MM.1S (cell line): ENCODE data around the gene NPEPL1.
"Not testable (repeated sequence)": the region's sequence is repeated elsewhere in the genome, so short reads cannot be mapped to it uniquely, and the experiment has no call there.

Experiments used
- DNase-seq: peaks from one replicate; pipeline ENCODE4 v3.0.0-alpha.2; 2015
- H2AFZ ChIP-seq: fragments of 300-600 bp; sonication (generic); 2 replicates; pipeline ENCODE4 v1.6.0; 2016; ENCODE audit warnings: antibody characterized with exemption, low read length
- H3F3A ChIP-seq: fragments of 300-600 bp; sonication (generic); 2 replicates; pipeline ENCODE4 v1.6.1; 2016; ENCODE audit warnings: mild to moderate bottlenecking, antibody characterized with exemption, low read length, moderate library complexity, mixed read lengths; ENCODE audit not compliant: insufficient read depth
- H3K27ac ChIP-seq: fragments of 300-600 bp; sonication (generic); 2 replicates; pipeline ENCODE4 v1.5.1; 2016; ENCODE audit warnings: mild to moderate bottlenecking, low read length
- H3K27me3 ChIP-seq: fragments of 300-600 bp; sonication (generic); replicated peaks from 2 replicates; pipeline ENCODE4 v1.6.0; 2016; ENCODE audit warnings: low read length; ENCODE audit not compliant: insufficient read depth
- H3K36me3 ChIP-seq: fragments of 300-600 bp; sonication (generic); replicated peaks from 2 replicates; pipeline ENCODE4 v1.6.1; 2016; ENCODE audit warnings: mild to moderate bottlenecking, low read length, mixed read lengths; ENCODE audit not compliant: insufficient read depth
- H3K4me1 ChIP-seq: fragments of 300-600 bp; sonication (generic); 2 replicates; pipeline ENCODE4 v1.6.1; 2016; ENCODE audit warnings: low read length, mixed read lengths
- H3K4me2 ChIP-seq: fragments of 300-600 bp; sonication (generic); 2 replicates; pipeline ENCODE4 v1.6.0; 2016; ENCODE audit warnings: low read depth, low read length
- H3K4me3 ChIP-seq: fragments of 300-600 bp; sonication (generic); 2 replicates; pipeline ENCODE4 v1.5.1; 2016; ENCODE audit warnings: low read length, mixed read lengths
- H3K79me2 ChIP-seq: fragments of 300-600 bp; sonication (generic); 2 replicates; pipeline ENCODE4 v1.6.1; 2016; ENCODE audit warnings: mixed run types, low read length, mixed read lengths
- H3K9ac ChIP-seq: fragments of 300-600 bp; sonication (generic); 2 replicates; pipeline ENCODE4 v1.6.1; 2016; ENCODE audit warnings: low read length, mixed read lengths
- H3K9me2 ChIP-seq: fragments of 300-600 bp; sonication (generic); replicated peaks from 2 replicates; pipeline ENCODE4 v1.6.1; 2016; ENCODE audit warnings: mild to moderate bottlenecking, low read length, mixed read lengths; ENCODE audit not compliant: insufficient read depth
- H3K9me3 ChIP-seq: fragments of 300-600 bp; sonication (generic); replicated peaks from 2 replicates; pipeline ENCODE4 v1.6.1; 2016; ENCODE audit warnings: mild to moderate bottlenecking, low read length, mixed read lengths; ENCODE audit not compliant: insufficient read depth
- H4K20me1 ChIP-seq: fragments of 300-600 bp; sonication (generic); 2 replicates; pipeline ENCODE4 v1.6.1; 2016; ENCODE audit warnings: mild to moderate bottlenecking, low read length, moderate library complexity, mixed read lengths; ENCODE audit not compliant: insufficient read depth
- CTCF ChIP-seq: fragments of 300-600 bp; sonication (generic); IDR thresholded peaks from 2 replicates; pipeline ENCODE4 v1.5.1; 2016; ENCODE audit warnings: antibody characterized with exemption, low read length, mixed read lengths
- EZH2 ChIP-seq: fragments of 300-600 bp; sonication (generic); optimal IDR thresholded peaks from 2 replicates; pipeline ENCODE3; 2017; ENCODE audit warnings: low read depth, mild to moderate bottlenecking, antibody characterized with exemption, low read length, mixed read lengths
- EZH2phosphoT487 ChIP-seq: fragments of 300-600 bp; sonication (generic); IDR thresholded peaks from 2 replicates; pipeline ENCODE4 v1.6.1; 2018; ENCODE audit warnings: antibody characterized with exemption, low read length

The NPEPL1 gene

GRCh38 chr20:58747211-58747610 lies 54.6 kb downstream of the NPEPL1 start:
- Histone ChIP-seq H3K36me3 (no peaks in the 10 kb centered on the region), H3K4me1 (no peaks in the 10 kb centered on the region), H3K4me3 (no peak overlapping the region), H2AFZ (no peak overlapping the region), H3K79me2 (no peaks in the 10 kb centered on the region), H3K9me3 (no peaks in the 10 kb centered on the region), H3F3A (no peaks in the 10 kb centered on the region), H3K9me2 (no peaks in the 10 kb centered on the region), H3K27me3 (peaks cover 86% of the 10 kb centered on the region), H4K20me1 (no peaks in the 10 kb centered on the region), H3K27ac (no peak overlapping the region), H3K4me2 (no peak overlapping the region), H3K9ac (no peak overlapping the region)
- no peak for DNase-seq
- TF ChIP-seq EZH2phosphoT487 = no peak
- no peak for TF ChIP-seq EZH2
- no peak for TF ChIP-seq CTCF

GRCh38 chr20:58748618-58749017 lies 56.0 kb downstream of the NPEPL1 start:
- H3K4me1 ChIP-seq = no peaks in the 10 kb centered on the region

GRCh38 chr20:58749098-58749769 lies 56.6 kb downstream of the NPEPL1 start:
- Histone ChIP-seq H3K27ac (no peak overlapping the region), H3K27me3 (peaks cover 92% of the 10 kb centered on the region), H3K79me2 (no peaks in the 10 kb centered on the region), H4K20me1 (no peaks in the 10 kb centered on the region), H3K4me2 (no peak overlapping the region), H2AFZ (no peak overlapping the region), H3K4me1 (no peaks in the 10 kb centered on the region), H3F3A (no peaks in the 10 kb centered on the region), H3K9me3 (no peaks in the 10 kb centered on the region), H3K9me2 (no peaks in the 10 kb centered on the region), H3K36me3 (no peaks in the 10 kb centered on the region), H3K4me3 (no peak overlapping the region), H3K9ac (no peak overlapping the region)
- no peak for DNase-seq
- TF ChIP-seq EZH2 = no peak

More at GRCh38 chr20:58748618-58749017, 56.0 kb downstream of the NPEPL1 start:
- no peaks in the 10 kb centered on the region for H4K20me1 ChIP-seq
- no peak overlapping the region for H3K4me2 ChIP-seq
- no peak overlapping the region for H3K4me3 ChIP-seq
- TF ChIP-seq EZH2 (no peak), EZH2phosphoT487 (no peak), CTCF (no peak)
- H3K9me2 ChIP-seq = no peaks in the 10 kb centered on the region
- no peak overlapping the region for H3K9ac ChIP-seq
- no peaks in the 10 kb centered on the region for H3K79me2 ChIP-seq
- no peak overlapping the region for H3K27ac ChIP-seq
- H3F3A ChIP-seq = no peaks in the 10 kb centered on the region
- no peak for DNase-seq
- no peaks in the 10 kb centered on the region for H3K36me3 ChIP-seq
- no peak overlapping the region for H2AFZ ChIP-seq
- H3K27me3 ChIP-seq = peaks cover 86% of the 10 kb centered on the region
- no peaks in the 10 kb centered on the region for H3K9me3 ChIP-seq

GRCh38 chr20:58749979-58750378 lies 57.4 kb downstream of the NPEPL1 start:
- TF ChIP-seq EZH2 (no peak), EZH2phosphoT487 (no peak), CTCF (no peak)
- no peaks in the 10 kb centered on the region for H4K20me1 ChIP-seq
- no peaks in the 10 kb centered on the region for H3F3A ChIP-seq
- no peak overlapping the region for H3K9ac ChIP-seq
- no peaks in the 10 kb centered on the region for H3K36me3 ChIP-seq
- peaks cover 97% of the 10 kb centered on the region for H3K27me3 ChIP-seq
- H3K9me3 ChIP-seq = no peaks in the 10 kb centered on the region
- no peaks in the 10 kb centered on the region for H3K4me1 ChIP-seq
- no peak overlapping the region for H2AFZ ChIP-seq
- H3K9me2 ChIP-seq = no peaks in the 10 kb centered on the region
- H3K4me3 ChIP-seq = no peak overlapping the region
- no peak overlapping the region for H3K27ac ChIP-seq
- DNase-seq = no peak
- H3K4me2 ChIP-seq = no peak overlapping the region
- H3K79me2 ChIP-seq = no peaks in the 10 kb centered on the region

- H3K79me2 ChIP-seq, H4K20me1 ChIP-seq, DNase-seq, H3F3A ChIP-seq, H3K4me3 ChIP-seq, H3K9me2 ChIP-seq, H3K36me3 ChIP-seq, H3K27ac ChIP-seq, H3K4me2 ChIP-seq, H3K9me3 ChIP-seq, H3K9ac ChIP-seq, H3K4me1 ChIP-seq, H2AFZ ChIP-seq: not testable (repeated sequence)
- H3K27me3 ChIP-seq = peaks cover 97% of the 10 kb centered on the region
These were observed 58.1 kb downstream of the NPEPL1 start for GRCh38 chr20:58750706-58751105.
